Measurements from ENCODE around the gene CDC123.

The CDC123 gene

GRCh38 chr10:12207114-12207513 lies 11.1 kb downstream of the CDC123 start:
- no peak for DNase-seq (ENCODE audit: low read depth, low spot score)
- in situ Hi-C loops (cut with HindIII; ENCODE audit: low sequenced_read_pairs): no loop called here
- no peak for TF ChIP-seq CTCF (IDR thresholded peaks at IDR 0.05; ENCODE audit: low read depth, low read length)
- no peak overlapping the region for H3K4me3 ChIP-seq (ENCODE audit: low read depth, low read length)

- no peak for TF ChIP-seq CTCF (IDR thresholded peaks at IDR 0.05; ENCODE audit: low read depth, low read length)
- DNase-seq (ENCODE audit: low read depth, low spot score): no peak
- no peak overlapping the region for H3K4me3 ChIP-seq (ENCODE audit: low read depth, low read length)
- in situ Hi-C loops (cut with HindIII; ENCODE audit: low sequenced_read_pairs): no loop called here
Observed at GRCh38 chr10:12208460-12208859, 12.5 kb downstream of the CDC123 start.

- H3K4me3 ChIP-seq (ENCODE audit: low read depth, low read length): no peak overlapping the region
- DNase-seq (ENCODE audit: low read depth, low spot score): no peak
- in situ Hi-C loops (cut with HindIII; ENCODE audit: low sequenced_read_pairs): no loop called here
- no peak for TF ChIP-seq CTCF (IDR thresholded peaks at IDR 0.05; ENCODE audit: low read depth, low read length)
Observed at GRCh38 chr10:12212454-12212853, 16.5 kb downstream of the CDC123 start.

GRCh38 chr10:12213621-12214020 lies 17.6 kb downstream of the CDC123 start:
- H3K4me3 ChIP-seq (ENCODE audit: low read depth, low read length): no peak overlapping the region
- in situ Hi-C loops (cut with HindIII; ENCODE audit: low sequenced_read_pairs): no loop called here
- TF ChIP-seq CTCF (IDR thresholded peaks at IDR 0.05; ENCODE audit: low read depth, low read length): no peak
- no peak for DNase-seq (ENCODE audit: low read depth, low spot score)

GRCh38 chr10:12214093-12214492 lies 18.1 kb downstream of the CDC123 start:
- no peak for DNase-seq (ENCODE audit: low read depth, low spot score)
- no peak for TF ChIP-seq CTCF (IDR thresholded peaks at IDR 0.05; ENCODE audit: low read depth, low read length)
- no peak overlapping the region for H3K4me3 ChIP-seq (ENCODE audit: low read depth, low read length)
- in situ Hi-C loops (cut with HindIII; ENCODE audit: low sequenced_read_pairs): no loop called here

- DNase-seq (ENCODE audit: low read depth, low spot score): peak; percentile 62
- peak; percentile 63 for TF ChIP-seq CTCF (IDR thresholded peaks at IDR 0.05; ENCODE audit: low read depth, low read length)
- in situ Hi-C loops (cut with HindIII; ENCODE audit: low sequenced_read_pairs): no loop called here
- no peak overlapping the region for H3K4me3 ChIP-seq (ENCODE audit: low read depth, low read length)
Observed at GRCh38 chr10:12214763-12215218, 18.8 kb downstream of the CDC123 start.

DNA sequence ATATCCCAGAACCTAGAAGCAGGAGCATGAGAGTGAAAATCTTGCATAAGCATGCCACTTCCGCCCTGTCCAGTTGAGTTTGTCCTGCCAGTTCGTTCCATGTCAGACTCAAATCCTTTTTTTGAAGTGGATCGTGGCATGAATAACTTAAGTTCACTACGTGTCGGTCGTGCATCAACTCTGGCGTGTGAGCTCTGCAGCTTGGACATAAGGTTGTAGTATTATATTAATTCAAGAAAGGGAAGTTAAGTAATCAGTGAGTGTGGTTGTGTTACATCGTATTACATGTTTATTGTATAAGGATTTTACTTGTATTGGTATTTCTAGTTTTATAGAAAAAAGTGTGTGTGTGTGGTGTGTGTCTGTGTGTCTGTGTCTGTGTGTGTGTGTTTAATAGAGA lies 23.0 kb downstream of the CDC123 start:
- in situ Hi-C loops (cut with HindIII; ENCODE audit: low sequenced_read_pairs): no loop called here
- no peak for DNase-seq (ENCODE audit: low read depth, low spot score)
- no peak for TF ChIP-seq CTCF (IDR thresholded peaks at IDR 0.05; ENCODE audit: low read depth, low read length)
- no peak overlapping the region for H3K4me3 ChIP-seq (ENCODE audit: low read depth, low read length)
